Peyer's patch (tissue), 4 donors: ENCODE results near the gene CCDC14. TPM values are rescaled to one million over a fixed set of nuclear protein-coding genes. Genes with fewer than 3 reads are reported as not detected.
"Not testable (repeated sequence)": the region's sequence is repeated elsewhere in the genome, so short reads cannot be mapped to it uniquely, and the experiment has no call there.

Source experiments
- DNase-seq, 3 donors: peaks; one replicate each; pipeline ENCODE4 v3.0.0-alpha.2; 2017 to 2019
- H3K27ac ChIP-seq, 4 donors: fragments of 200-600 bp; sonication (generic); one replicate each; pipeline ENCODE4 v1.5.1; 2016 to 2019
- H3K27me3 ChIP-seq, 2 donors: fragments of 200-600 bp; sonication (generic); one replicate each; pipeline ENCODE4 v1.5.1; 2019
- H3K36me3 ChIP-seq, 3 donors: fragments of 200-600 bp; sonication (generic); one replicate each; pipeline ENCODE4 v1.5.1; 2016 to 2019
- H3K4me1 ChIP-seq, 4 donors: fragments of 200-600 bp; sonication (generic); one replicate each; pipeline ENCODE4 v1.5.1; 2016 to 2019
- H3K4me3 ChIP-seq, 4 donors: fragments of 200-600 bp; sonication (generic); 1 replicate in 3 of 4; 2 replicates in 1 of 4; pipeline ENCODE4 v1.5.1; 2016 to 2019; ENCODE audit warnings: mild to moderate bottlenecking in 1 of 4
- H3K9me3 ChIP-seq, 4 donors: fragments of 200-600 bp; sonication (generic); one replicate each; pipeline ENCODE4 v1.5.1; 2016 to 2019; ENCODE audit warnings: mild to moderate bottlenecking in 1 of 4
- POLR2A ChIP-seq, 2 donors: fragments of 450-650 bp; IDR thresholded peaks; one replicate each; pipeline ENCODE4 v1.5.1; 2017; ENCODE audit warnings: antibody characterized with exemption in 2 of 2, mild to moderate bottlenecking in 2 of 2, moderate library complexity in 2 of 2
- total RNA-seq, 4 donors: library from RNA; depleted of rRNA; stranded (reverse); fragments of >200 nt; gene quantifications; one replicate each; pipeline ENCODE4 v1.1.0, GENCODE V29; 2016
- TF ChIP-seq, protein P1 (sequence below), 6 experiments: fragments of 450-650 bp in 4 of 6; fragments of 200-600 bp in 2 of 6; sonication (generic) in 1 of 6; IDR thresholded peaks; one replicate each; pipeline ENCODE4 v1.5.1; 2017 to 2019; ENCODE audit warnings: antibody characterized with exemption in 6 of 6, mild to moderate bottlenecking in 3 of 6, moderate library complexity in 1 of 6

CCDC14 gene
- total RNA-seq, 4 donors from 2014 or later, result 59.5 to 139 (median 80.6) TPM

- no peak overlapping the region for H3K4me3 ChIP-seq
- TF ChIP-seq POLR2A (IDR thresholded peaks at IDR 0.05), result no peak
- TF ChIP-seq, protein P1, sequence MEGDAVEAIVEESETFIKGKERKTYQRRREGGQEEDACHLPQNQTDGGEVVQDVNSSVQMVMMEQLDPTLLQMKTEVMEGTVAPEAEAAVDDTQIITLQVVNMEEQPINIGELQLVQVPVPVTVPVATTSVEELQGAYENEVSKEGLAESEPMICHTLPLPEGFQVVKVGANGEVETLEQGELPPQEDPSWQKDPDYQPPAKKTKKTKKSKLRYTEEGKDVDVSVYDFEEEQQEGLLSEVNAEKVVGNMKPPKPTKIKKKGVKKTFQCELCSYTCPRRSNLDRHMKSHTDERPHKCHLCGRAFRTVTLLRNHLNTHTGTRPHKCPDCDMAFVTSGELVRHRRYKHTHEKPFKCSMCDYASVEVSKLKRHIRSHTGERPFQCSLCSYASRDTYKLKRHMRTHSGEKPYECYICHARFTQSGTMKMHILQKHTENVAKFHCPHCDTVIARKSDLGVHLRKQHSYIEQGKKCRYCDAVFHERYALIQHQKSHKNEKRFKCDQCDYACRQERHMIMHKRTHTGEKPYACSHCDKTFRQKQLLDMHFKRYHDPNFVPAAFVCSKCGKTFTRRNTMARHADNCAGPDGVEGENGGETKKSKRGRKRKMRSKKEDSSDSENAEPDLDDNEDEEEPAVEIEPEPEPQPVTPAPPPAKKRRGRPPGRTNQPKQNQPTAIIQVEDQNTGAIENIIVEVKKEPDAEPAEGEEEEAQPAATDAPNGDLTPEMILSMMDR (IDR thresholded peaks at IDR 0.05), result no peak
- H3K9me3 ChIP-seq, result no peaks in the 10 kb centered on the region
- no peak for DNase-seq
- no peaks in the 10 kb centered on the region for H3K27me3 ChIP-seq
- H3K4me1 ChIP-seq, result no peaks in the 10 kb centered on the region
- H3K27ac ChIP-seq, result no peak overlapping the region
- H3K36me3 ChIP-seq, result no peaks in the 10 kb centered on the region
Measured at GRCh38 chr3:123971406-123971805, 10.4 kb upstream of the CCDC14 start.

GRCh38 chr3:123967260-123967659 is 6.2 kb upstream of the CCDC14 start:
- not testable (repeated sequence) for H3K4me1 ChIP-seq, H3K4me3 ChIP-seq, H3K9me3 ChIP-seq, H3K27me3 ChIP-seq, DNase-seq, H3K36me3 ChIP-seq, H3K27ac ChIP-seq

DNA sequence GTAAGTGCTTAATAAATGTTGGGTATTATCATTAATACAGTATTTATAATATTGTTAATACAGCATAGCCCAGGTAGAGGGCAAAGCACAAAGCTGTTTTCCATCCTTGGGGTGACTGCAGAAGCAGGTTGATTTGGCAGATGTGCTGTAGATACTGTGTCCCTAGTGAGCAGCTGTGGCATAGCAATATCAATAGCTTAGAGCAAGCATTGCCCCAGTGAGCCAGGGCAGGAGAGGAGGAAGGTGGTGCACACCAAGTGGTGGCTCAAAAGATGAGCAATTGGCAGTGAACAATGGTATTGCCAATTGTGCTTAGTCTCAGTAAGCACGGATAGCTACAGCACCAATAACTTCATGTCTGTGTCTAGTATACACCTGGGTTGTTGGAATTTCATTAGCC is 5.8 kb upstream of the CCDC14 start:
- DNase-seq, H3K9me3 ChIP-seq, H3K36me3 ChIP-seq, H3K27ac ChIP-seq, H3K27me3 ChIP-seq, H3K4me1 ChIP-seq, H3K4me3 ChIP-seq: not testable (repeated sequence)

DNA sequence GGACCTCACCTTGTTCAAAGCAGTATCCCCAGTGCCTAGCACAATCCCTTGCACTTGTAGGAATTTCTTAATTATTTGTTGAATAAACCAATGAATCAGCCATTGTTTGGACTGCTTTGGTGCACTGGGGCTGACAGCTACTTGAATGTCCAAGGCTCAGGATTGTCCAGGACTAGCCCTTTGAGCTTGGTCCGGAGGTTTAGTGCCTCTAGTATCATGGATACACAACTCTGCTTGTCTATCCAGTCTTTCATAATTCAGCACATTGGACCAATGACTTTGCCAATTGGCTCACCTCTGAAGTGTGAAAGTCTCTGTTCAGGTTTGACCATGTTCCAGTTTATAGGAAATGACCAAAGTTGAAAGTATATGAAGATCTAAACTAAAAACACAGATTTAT is 3.8 kb upstream of the CCDC14 start:
- H3K27me3 ChIP-seq, H3K27ac ChIP-seq, H3K4me3 ChIP-seq, DNase-seq, H3K36me3 ChIP-seq, H3K4me1 ChIP-seq, H3K9me3 ChIP-seq: not testable (repeated sequence)

DNA sequence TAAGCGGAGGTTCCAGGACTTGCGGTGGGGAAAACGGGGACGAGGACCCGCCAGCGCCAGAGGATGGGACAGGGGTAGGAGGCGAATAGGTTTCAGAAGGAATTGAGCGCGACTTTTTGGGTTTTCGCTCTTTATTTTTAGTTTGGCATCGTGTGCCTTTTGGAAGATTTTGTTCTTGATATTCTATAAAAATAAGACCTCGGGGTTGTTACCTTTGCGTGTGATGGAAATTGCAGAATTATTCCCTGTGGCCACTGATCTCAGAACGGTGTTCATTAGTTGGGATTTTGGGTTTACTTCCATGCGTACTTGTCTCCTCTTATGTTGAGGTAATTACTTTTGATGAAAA is 453 bp upstream of the CCDC14 start:
- DNase-seq, result no peak
- no peaks in the 10 kb centered on the region for H3K27me3 ChIP-seq
- TF ChIP-seq POLR2A (IDR thresholded peaks at IDR 0.05), result no peak
- TF ChIP-seq, protein P1 (IDR thresholded peaks at IDR 0.05), result no peak
- H3K4me3 ChIP-seq, result peak overlapping the region; percentile 53 to 69 (median 66)
- peak overlapping the region; percentile 70 to 80 (median 72) for H3K27ac ChIP-seq
- H3K36me3 ChIP-seq, result no peaks in the 10 kb centered on the region
- peaks cover 0 to 8% (median 0%) of the 10 kb centered on the region in 4 donors for H3K4me1 ChIP-seq
- H3K9me3 ChIP-seq, result no peaks in the 10 kb centered on the region

GRCh38 chr3:123953735-123954134 is 7.3 kb downstream of the CCDC14 start:
- no peak for DNase-seq
- Histone ChIP-seq H3K27me3 (no peaks in the 10 kb centered on the region), H3K4me1 (no peaks in the 10 kb centered on the region), H3K9me3 (no peaks in the 10 kb centered on the region), H3K27ac (no peak overlapping the region), H3K4me3 (no peak overlapping the region), H3K36me3 (peaks cover 0 to 18% (median 0%) of the 10 kb centered on the region in 3 donors)
- TF ChIP-seq POLR2A (IDR thresholded peaks at IDR 0.05), result no peak
- TF ChIP-seq, protein P1 (IDR thresholded peaks at IDR 0.05), result no peak

GRCh38 chr3:123952844-123953520 is 8.0 kb downstream of the CCDC14 start:
- H3K27me3 ChIP-seq, result no peaks in the 10 kb centered on the region
- H3K9me3 ChIP-seq, result no peaks in the 10 kb centered on the region
- peaks cover 0 to 26% (median 0%) of the 10 kb centered on the region in 3 donors for H3K36me3 ChIP-seq
- H3K4me3 ChIP-seq, result no peak overlapping the region
- DNase-seq, result no peak
- H3K4me1 ChIP-seq, result no peaks in the 10 kb centered on the region
- H3K27ac ChIP-seq, result no peak overlapping the region
- TF ChIP-seq, protein P1 (IDR thresholded peaks at IDR 0.05), result no peak
- no peak for TF ChIP-seq POLR2A (IDR thresholded peaks at IDR 0.05)
